H1 (cell line): Measurements from ENCODE around the gene ADAMTS17. TPM values are rescaled to one million over a fixed set of nuclear protein-coding genes. Genes with fewer than 3 reads are reported as not detected.

Experiments
- CTCF ChIA-PET: fragments of 300-600 bp; sonication (Branson Sonifier 250); formaldehyde crosslinking; loops from one replicate; lab custom pipeline; 2021; ENCODE audit not compliant: partially characterized antibody; lab: Charles Lee
- POLR2A ChIA-PET: fragments of 300-600 bp; sonication (Branson Sonifier 250); formaldehyde crosslinking; loops from one replicate; lab custom pipeline; 2021; ENCODE audit warnings: inconsistent platforms; ENCODE audit not compliant: partially characterized antibody; lab: Charles Lee
- DNase-seq, 2 experiments: peaks; one replicate each; pipeline versions ENCODE4 v3.0.0 to v3.0.0-alpha.2; 2010 to 2022; ENCODE audit warnings: low spot score in 2 of 2, low read depth in 1 of 2, mixed read lengths in 1 of 2
- FAIRE-seq: peaks from 2 replicates; lab custom pipeline; 2011; peaks lifted over from hg19 to GRCh38; lab: Jason Lieb, UNC
- H2AFZ ChIP-seq: 2 replicates; pipeline ENCODE4 v1.8.1; 2012; ENCODE audit warnings: low read length, inconsistent platforms
- H2AK5ac ChIP-seq: 2 replicates; pipeline ENCODE4 v1.6.1; 2013; ENCODE audit warnings: low read depth, low read length
- H2BK120ac ChIP-seq: replicated peaks from 2 replicates; pipeline ENCODE3; 2013; ENCODE audit warnings: low read depth, low read length, inconsistent platforms
- H2BK12ac ChIP-seq: 2 replicates; pipeline ENCODE4 v1.6.1; 2013; ENCODE audit warnings: low read depth, low read length
- H2BK15ac ChIP-seq: 2 replicates; pipeline ENCODE4 v1.6.1; 2013; ENCODE audit warnings: low read length
- H2BK20ac ChIP-seq: 2 replicates; pipeline ENCODE4 v1.6.1; 2013; ENCODE audit warnings: low read length
- H2BK5ac ChIP-seq: 2 replicates; pipeline ENCODE4 v1.6.1; 2013; ENCODE audit warnings: low read depth, low read length
- H3K14ac ChIP-seq: 2 replicates; pipeline ENCODE4 v1.6.1; 2013; ENCODE audit warnings: inconsistent platforms; ENCODE audit not compliant: insufficient read length
- H3K18ac ChIP-seq: 2 replicates; pipeline ENCODE4 v1.6.1; 2013; ENCODE audit warnings: low read length; ENCODE audit errors: extremely low read depth
- H3K23ac ChIP-seq: 2 replicates; pipeline ENCODE4 v1.6.1; 2013; ENCODE audit warnings: inconsistent platforms; ENCODE audit not compliant: insufficient read length
- H3K23me2 ChIP-seq: 2 replicates; pipeline ENCODE4 v1.6.1; 2013; ENCODE audit warnings: low read depth, low read length
- H3K27ac ChIP-seq: 2 replicates; pipeline ENCODE4 v1.6.1; 2011; ENCODE audit warnings: low read depth, low read length, inconsistent platforms
- H3K27me3 ChIP-seq, 4 experiments: replicated peaks in 1 of 4; 1 replicate in 1 of 4; 2 replicates in 3 of 4; pipeline versions ENCODE4 v1.6.1 to v1.8.1; 2011 to 2013; ENCODE audit warnings: low read length in 3 of 4, mild to moderate bottlenecking in 3 of 4, inconsistent platforms in 2 of 4, mixed read lengths in 2 of 4, moderate library complexity in 1 of 4; ENCODE audit not compliant: control insufficient read depth in 3 of 4, insufficient read depth in 3 of 4; ENCODE audit errors: extremely low read depth in 1 of 4
- H3K36me3 ChIP-seq, 4 experiments: 2 replicates each; pipeline versions ENCODE4 v1.6.1 to v1.8.1; 2011 to 2013; ENCODE audit warnings: mild to moderate bottlenecking in 4 of 4, low read length in 3 of 4, moderate library complexity in 2 of 4, control low read depth in 1 of 4, inconsistent platforms in 1 of 4; ENCODE audit not compliant: insufficient read depth in 4 of 4, control insufficient read depth in 2 of 4
- H3K4ac ChIP-seq: replicated peaks from 2 replicates; pipeline ENCODE3; 2013; ENCODE audit warnings: low read length, low read depth, mixed read lengths, inconsistent platforms; ENCODE audit not compliant: insufficient read length
- H3K4me1 ChIP-seq, 4 experiments: replicated peaks in 1 of 4; 1 replicate in 1 of 4; 2 replicates in 3 of 4; pipeline versions ENCODE4 v1.6.1 to v1.8.1; 2011 to 2013; ENCODE audit warnings: low read length in 3 of 4, inconsistent platforms in 2 of 4, mixed read lengths in 1 of 4; ENCODE audit not compliant: insufficient read depth in 4 of 4, control insufficient read depth in 3 of 4
- H3K4me2 ChIP-seq, 2 experiments: 2 replicates each; pipeline versions ENCODE4 v1.6.1 to v1.8.1; 2011 to 2013; ENCODE audit warnings: low read depth in 2 of 2, low read length in 2 of 2, control low read depth in 1 of 2, inconsistent platforms in 1 of 2, mild to moderate bottlenecking in 1 of 2; ENCODE audit not compliant: insufficient read depth in 1 of 2
- H3K4me3 ChIP-seq, 4 experiments: fragments of 200-600, 300-600 bp in 1 of 4; sonication (generic), shearing (Covaris generic), sonication (Bioruptor Twin) in 1 of 4; 2 replicates each; pipeline versions ENCODE4 v1.5.1 to v1.8.1; 2011 to 2016; ENCODE audit warnings: low read length in 4 of 4, low read depth in 3 of 4, control low read depth in 2 of 4, inconsistent platforms in 2 of 4, mild to moderate bottlenecking in 2 of 4, mixed read lengths in 1 of 4, moderate library complexity in 1 of 4; ENCODE audit not compliant: insufficient read depth in 2 of 4; ENCODE audit errors: extremely low read depth in 1 of 4
- H3K56ac ChIP-seq: replicated peaks from 2 replicates; pipeline ENCODE3; 2013; ENCODE audit warnings: low read depth, mild to moderate bottlenecking, mixed read lengths, low read length, inconsistent platforms; ENCODE audit not compliant: insufficient read length
- H3K79me1 ChIP-seq: 2 replicates; pipeline ENCODE4 v1.6.1; 2013; ENCODE audit warnings: low read depth, low read length, control low read depth
- H3K79me2 ChIP-seq, 2 experiments: 2 replicates each; pipeline versions ENCODE4 v1.6.1 to v1.8.1; 2012 to 2013; ENCODE audit warnings: low read length in 2 of 2, mild to moderate bottlenecking in 2 of 2, inconsistent platforms in 1 of 2; ENCODE audit not compliant: insufficient read depth in 2 of 2, control insufficient read depth in 1 of 2
- H3K9ac ChIP-seq, 4 experiments: replicated peaks in 1 of 4; 1 replicate in 1 of 4; 2 replicates in 3 of 4; pipeline versions ENCODE4 v1.6.1 to v1.8.1; 2011 to 2013; ENCODE audit warnings: low read depth in 3 of 4, low read length in 3 of 4, control low read depth in 2 of 4, mild to moderate bottlenecking in 2 of 4, moderate library complexity in 2 of 4, inconsistent platforms in 1 of 4; ENCODE audit errors: extremely low read depth in 1 of 4
- H3K9me3 ChIP-seq, 2 experiments: 2 replicates each; pipeline versions ENCODE4 v1.6.1 to v1.8.1; 2012 to 2013; ENCODE audit warnings: mild to moderate bottlenecking in 2 of 2, moderate library complexity in 2 of 2, control low read depth in 1 of 2, inconsistent platforms in 1 of 2, low read depth in 1 of 2, low read length in 1 of 2, mixed read lengths in 1 of 2; ENCODE audit not compliant: insufficient read depth in 2 of 2
- H4K20me1 ChIP-seq, 2 experiments: replicated peaks in 1 of 2; 2 replicates each; pipeline versions ENCODE3 to v1.8.1; 2011 to 2013; ENCODE audit warnings: inconsistent platforms in 2 of 2, low read length in 2 of 2, mild to moderate bottlenecking in 1 of 2; ENCODE audit not compliant: insufficient read depth in 2 of 2, control insufficient read depth in 1 of 2
- H4K5ac ChIP-seq: 2 replicates; pipeline ENCODE4 v1.6.1; 2013; ENCODE audit warnings: low read length, low read depth, mixed read lengths, inconsistent platforms; ENCODE audit not compliant: insufficient read length
- H4K8ac ChIP-seq: 2 replicates; pipeline ENCODE4 v1.8.0; 2013; ENCODE audit warnings: mild to moderate bottlenecking, moderate library complexity, low read length, inconsistent platforms; ENCODE audit not compliant: insufficient read depth; ENCODE audit errors: extremely low read depth
- H4K91ac ChIP-seq: replicated peaks from 2 replicates; pipeline ENCODE3; 2013; ENCODE audit warnings: low read length, mixed read lengths, inconsistent platforms; ENCODE audit not compliant: insufficient read length
- BCL11A ChIP-seq, 2 experiments: IDR thresholded peaks; one replicate each; pipeline ENCODE4 v1.6.1; 2011; ENCODE audit warnings: low read depth in 2 of 2, low read length in 2 of 2, mild to moderate bottlenecking in 2 of 2
- EP300 ChIP-seq, 2 experiments: IDR thresholded peaks; 1 replicate in 1 of 2; 2 replicates in 1 of 2; pipeline ENCODE4 v1.6.1; 2011 to 2012; ENCODE audit warnings: low read depth in 2 of 2, low read length in 2 of 2, mild to moderate bottlenecking in 2 of 2, borderline replicate concordance in 1 of 2, inconsistent platforms in 1 of 2, moderate library complexity in 1 of 2
- FOSL1 ChIP-seq: IDR thresholded peaks from 2 replicates; pipeline ENCODE4 v1.6.1; 2011; ENCODE audit warnings: mild to moderate bottlenecking, low read depth, low read length, moderate library complexity; ENCODE audit not compliant: insufficient read depth
- HDAC2 ChIP-seq, 2 experiments: fragments of 300-600 bp in 1 of 2; sonication (generic) in 1 of 2; IDR thresholded peaks; 2 replicates each; pipeline ENCODE4 v1.6.1; 2011 to 2012; ENCODE audit warnings: low read depth in 2 of 2, low read length in 2 of 2, mild to moderate bottlenecking in 2 of 2, moderate library complexity in 2 of 2, borderline replicate concordance in 1 of 2, inconsistent platforms in 1 of 2
- JUN ChIP-seq: IDR thresholded peaks from 2 replicates; pipeline ENCODE4 v1.6.1; 2011; ENCODE audit warnings: low read depth, mild to moderate bottlenecking, improper control_type of control experiment, low read length
- PHF8 ChIP-seq: fragments of 200-600 bp; sonication (generic); conservative IDR thresholded peaks from 2 replicates; pipeline ENCODE4 v1.7.1; 2012; ENCODE audit warnings: low read depth, mild to moderate bottlenecking, inconsistent platforms, low read length, moderate library complexity
- SP2 ChIP-seq: IDR thresholded peaks from 2 replicates; pipeline ENCODE4 v1.6.1; 2012; ENCODE audit warnings: mild to moderate bottlenecking, low read length, inconsistent platforms
- SRF ChIP-seq: IDR thresholded peaks from 2 replicates; pipeline ENCODE4 v1.6.1; 2011; ENCODE audit warnings: mild to moderate bottlenecking, low read depth, low read length, moderate library complexity
- TAF7 ChIP-seq: optimal IDR thresholded peaks from 2 replicates; pipeline ENCODE3; 2011; ENCODE audit warnings: low read depth, mild to moderate bottlenecking, inconsistent platforms, low read length, moderate library complexity, borderline replicate concordance
- YY1 ChIP-seq: IDR thresholded peaks from 2 replicates; pipeline ENCODE4 v1.6.1; 2011; ENCODE audit warnings: low read depth, mild to moderate bottlenecking, low read length
- WGBS, 2 experiments: shearing (Covaris generic) in 1 of 2; methylation state at CpG; one replicate each; pipeline versions ENCODE4 v1.1.6 to v1.1.7; 2013 to 2015; ENCODE audit warnings: low lambda C conversion rate in 2 of 2, mixed read lengths in 2 of 2, inconsistent platforms in 1 of 2, low coverage in 1 of 2, missing lambda C conversion rate in 1 of 2; ENCODE audit not compliant: insufficient replicate concordance in 2 of 2, insufficient coverage in 1 of 2, insufficient read length in 1 of 2; ENCODE audit errors: extremely low coverage in 1 of 2, missing lambda C conversion rate in 1 of 2; 5-methylcytosine and 5-hydroxymethylcytosine counted together
- polyA plus RNA-seq, 7 experiments: library from polyadenylated mRNA; depleted of rRNA in 3 of 7; stranded (reverse) in 5 of 7; unstranded in 2 of 7; fragments of >200 nt in 5 of 7; fragments of 200-250 nt in 2 of 7; gene quantifications; 1 replicate in 5 of 7; 2 replicates in 1 of 7; 4 replicates in 1 of 7; pipeline versions ENCODE4 v1.2.1 to v1.2.3, GENCODE V29; 2011 to 2013; ENCODE audit warnings: missing spikeins in 2 of 7, mixed read lengths in 2 of 7
- total RNA-seq: library from RNA; stranded (reverse); fragmentation: NEBNext Ultra II Directional; extraction: Animal tissue kit (Norgen Biotek cat#: 25700); gene quantifications from 2 replicates; pipeline ENCODE4 v1.2.1, GENCODE V29; 2021

Gene ADAMTS17
- total and polyA plus RNA-seq, 2 of the 8 experiments (the other 6 are each of a cell fraction or from before 2014, with no cell fraction given): 0.51 to 1.7 TPM

DNA sequence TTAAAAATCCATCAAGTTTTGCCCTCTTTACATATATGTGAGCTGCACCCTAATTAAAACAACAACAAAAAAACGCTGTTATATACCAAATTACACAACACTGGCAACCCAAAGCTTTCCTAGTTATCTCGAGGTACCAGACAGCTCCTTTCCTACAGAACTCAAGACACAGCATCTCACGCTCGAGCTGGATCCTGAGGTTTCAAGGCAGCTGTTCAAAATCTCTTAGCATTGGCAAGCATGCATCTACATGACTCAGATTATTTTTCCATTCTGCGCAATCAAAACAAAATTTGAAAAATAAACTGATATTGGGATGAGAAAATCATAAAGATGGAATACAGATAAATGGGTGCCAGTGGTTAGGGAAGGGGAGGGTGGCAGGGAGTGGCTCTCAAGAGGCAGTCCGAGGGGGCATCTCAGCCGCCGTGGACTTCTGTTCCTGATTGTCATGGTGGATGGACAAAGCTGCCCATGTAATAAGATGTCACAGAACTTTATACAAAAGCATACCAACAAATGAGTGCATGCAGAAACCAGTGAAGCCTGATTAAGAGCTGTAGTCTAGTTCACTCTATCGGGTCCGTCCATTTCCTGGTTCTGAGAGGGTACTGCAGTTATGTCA, 91.5 kb downstream of the ADAMTS17 start:
- TF ChIP-seq BCL11A (IDR thresholded peaks at IDR 0.05; ENCODE audit: low read depth in 2 of 2, low read length in 2 of 2) (no peak), FOSL1 (no peak), TAF7 (no peak), PHF8 (no peak), JUN (no peak), HDAC2 (IDR thresholded peaks at IDR 0.05; ENCODE audit: borderline replicate concordance in 1 of 2, low read depth in 2 of 2, low read length in 2 of 2) (no peak), EP300 (IDR thresholded peaks at IDR 0.05; ENCODE audit: borderline replicate concordance in 1 of 2, low read depth in 2 of 2, low read length in 2 of 2) (no peak), SP2 (no peak), SRF (no peak), YY1 (no peak)
- H4K91ac ChIP-seq: no peak overlapping the region
- peaks cover 0 to 2% (median under 1%) of the 10 kb centered on the region in 4 experiments; a peak in 5 of 7 replicates for H3K4me1 ChIP-seq
- H3K4me2 ChIP-seq: no peak overlapping the region
- no peak overlapping the region for H2BK12ac ChIP-seq
- no peaks in the 10 kb centered on the region for H3K36me3 ChIP-seq
- no peak for DNase-seq
- H3K4ac ChIP-seq: no peak overlapping the region
- no peak overlapping the region for H2BK15ac ChIP-seq
- H3K18ac ChIP-seq: no peak overlapping the region
- POLR2A ChIA-PET: no interaction called here
- H3K79me2 ChIP-seq: no peaks in the 10 kb centered on the region
- H2BK120ac ChIP-seq: no peak overlapping the region
- H3K56ac ChIP-seq: no peak overlapping the region
- no peak overlapping the region for H2AK5ac ChIP-seq
- H2BK20ac ChIP-seq: no peak overlapping the region
- H3K14ac ChIP-seq: no peak overlapping the region
- no peak overlapping the region for H3K9ac ChIP-seq
- no peaks in the 10 kb centered on the region; a peak in 1 of 4 replicates for H3K9me3 ChIP-seq
- no peak for FAIRE-seq
- H3K4me3 ChIP-seq: no peak overlapping the region
- no peak overlapping the region for H2BK5ac ChIP-seq
- H4K5ac ChIP-seq: no peak overlapping the region
- no peaks in the 10 kb centered on the region for H3K79me1 ChIP-seq
- no peaks in the 10 kb centered on the region for H3K23me2 ChIP-seq
- H4K8ac ChIP-seq: no peak overlapping the region
- WGBS, 2 experiments: 96% methylated on average over 10 of the region's 10 CpGs; no CpG with 5 or more reads in 1 of the 2 experiments
- H3K27me3 ChIP-seq: no peaks in the 10 kb centered on the region
- H3K27ac ChIP-seq: no peak overlapping the region
- CTCF ChIA-PET: interaction anchor here (1.7 kb wide), 1 partner anchor 89 kb away, joined by 4 read pairs; no protein-coding TSS in a partner anchor
- H4K20me1 ChIP-seq: no peaks in the 10 kb centered on the region
- H2AFZ ChIP-seq: no peak overlapping the region
- H3K23ac ChIP-seq: no peak overlapping the region
